Brain microvascular endothelial cell (primary cell): ENCODE measurements around the gene DHDDS.

Experiments used
- DNase-seq: peaks from one replicate; pipeline ENCODE4 v3.0.0-alpha.2; 2020
- H3K27ac ChIP-seq: fragments of 250-450 bp; sonication (Bioruptor Pico); 2 replicates; pipeline ENCODE4 v1.5.1; 2020; ENCODE audit warnings: mild to moderate bottlenecking, moderate library complexity
- H3K27me3 ChIP-seq: fragments of 250-450 bp; sonication (Bioruptor Pico); replicated peaks from 2 replicates; pipeline ENCODE4 v1.5.1; 2020; ENCODE audit warnings: mild to moderate bottlenecking
- H3K36me3 ChIP-seq: fragments of 250-450 bp; sonication (Bioruptor Pico); replicated peaks from 2 replicates; pipeline ENCODE4 v1.5.1; 2020; ENCODE audit warnings: mild to moderate bottlenecking
- H3K4me3 ChIP-seq: 2 replicates; pipeline ENCODE4 v1.5.1; 2011; ENCODE audit warnings: low read depth, mild to moderate bottlenecking, control low read depth, low read length, moderate library complexity
- in situ Hi-C: cut with HindIII; loops from 2 replicates; pipeline ENCODE4 v1.10.0; 2017; ENCODE audit warnings: low sequenced_read_pairs, low pct_ligation_motif_present
- TF ChIP-seq, protein P1 (sequence below): IDR thresholded peaks from 2 replicates; pipeline ENCODE4 v1.5.1; 2011; ENCODE audit warnings: low read depth, mild to moderate bottlenecking, moderate library complexity, low read length, control low read depth, inconsistent platforms; ENCODE audit errors: missing control alignments

The DHDDS gene

DNA sequence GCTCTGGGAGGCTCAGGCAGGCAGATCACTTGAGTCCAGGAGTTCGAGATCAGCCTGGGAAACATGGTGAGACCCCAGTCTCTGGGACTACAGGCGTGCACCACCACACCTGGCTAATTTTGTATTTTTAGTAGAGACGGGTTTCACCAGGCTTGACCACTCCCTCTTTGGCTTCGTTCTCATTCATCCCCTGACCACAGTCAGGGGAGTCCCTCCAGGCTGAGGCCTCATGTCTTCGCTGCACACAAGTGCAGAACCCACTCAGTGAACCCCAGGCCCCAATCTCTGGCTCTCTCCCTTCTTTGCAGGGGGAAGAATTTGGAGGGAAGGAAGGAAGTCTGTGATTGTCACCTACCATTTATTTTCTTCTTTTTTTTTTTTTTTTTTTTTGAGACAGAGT, 88.2 kb downstream of the DHDDS start:
- in situ Hi-C loops = no loop called here
- Histone ChIP-seq H3K27ac (no peak overlapping the region), H3K4me3 (no peak overlapping the region), H3K36me3 (no peaks in the 10 kb centered on the region), H3K27me3 (peaks cover 4% of the 10 kb centered on the region)
- TF ChIP-seq, protein P1, sequence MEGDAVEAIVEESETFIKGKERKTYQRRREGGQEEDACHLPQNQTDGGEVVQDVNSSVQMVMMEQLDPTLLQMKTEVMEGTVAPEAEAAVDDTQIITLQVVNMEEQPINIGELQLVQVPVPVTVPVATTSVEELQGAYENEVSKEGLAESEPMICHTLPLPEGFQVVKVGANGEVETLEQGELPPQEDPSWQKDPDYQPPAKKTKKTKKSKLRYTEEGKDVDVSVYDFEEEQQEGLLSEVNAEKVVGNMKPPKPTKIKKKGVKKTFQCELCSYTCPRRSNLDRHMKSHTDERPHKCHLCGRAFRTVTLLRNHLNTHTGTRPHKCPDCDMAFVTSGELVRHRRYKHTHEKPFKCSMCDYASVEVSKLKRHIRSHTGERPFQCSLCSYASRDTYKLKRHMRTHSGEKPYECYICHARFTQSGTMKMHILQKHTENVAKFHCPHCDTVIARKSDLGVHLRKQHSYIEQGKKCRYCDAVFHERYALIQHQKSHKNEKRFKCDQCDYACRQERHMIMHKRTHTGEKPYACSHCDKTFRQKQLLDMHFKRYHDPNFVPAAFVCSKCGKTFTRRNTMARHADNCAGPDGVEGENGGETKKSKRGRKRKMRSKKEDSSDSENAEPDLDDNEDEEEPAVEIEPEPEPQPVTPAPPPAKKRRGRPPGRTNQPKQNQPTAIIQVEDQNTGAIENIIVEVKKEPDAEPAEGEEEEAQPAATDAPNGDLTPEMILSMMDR = no peak
- DNase-seq = no peak
